Stimulated activated CD8-positive, alpha-beta memory T cell treated with anti-CD3 and anti-CD28 coated beads, Interleukin-7, amount 100 ng/mL, for 48 hours (primary cell): Measurements from ENCODE around the gene IQCH.
"Not testable (repeated sequence)": the region's sequence is repeated elsewhere in the genome, so short reads cannot be mapped to it uniquely, and the experiment has no call there.

Source experiments
- DNase-seq, 2 donors: peaks; one replicate each; pipeline ENCODE4 v3.0.0-alpha.2; 2020; ENCODE audit warnings: low read depth in 1 of 2; ENCODE audit errors: extremely low read depth in 1 of 2

The IQCH gene

DNA sequence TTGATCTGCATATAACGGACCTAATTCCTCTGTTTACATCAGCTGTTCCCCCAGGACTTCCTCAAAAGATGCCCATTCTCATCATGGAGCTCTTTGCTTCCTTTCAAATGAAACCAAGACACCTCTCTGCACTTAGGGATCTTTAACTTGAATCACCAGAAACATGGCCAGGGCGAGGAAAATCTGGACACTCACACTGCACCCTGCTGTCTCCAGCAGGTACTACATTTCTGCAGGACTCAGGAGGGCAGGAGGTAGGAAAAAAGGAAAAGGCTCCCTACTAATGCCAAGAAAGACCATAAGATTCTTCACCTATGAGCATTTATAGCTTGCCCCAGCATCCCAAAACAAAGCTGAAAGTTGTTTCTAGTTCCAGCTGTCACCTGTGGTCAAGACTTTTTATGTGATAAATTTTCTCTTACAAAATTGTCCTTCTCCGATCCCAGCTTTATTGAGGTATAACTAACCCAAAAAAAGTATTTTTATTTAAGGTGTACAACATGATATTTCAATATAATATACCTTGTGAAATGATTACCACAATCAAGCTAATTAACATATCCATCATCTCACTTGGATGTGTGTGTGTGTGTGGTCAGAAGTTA is 179.0 kb downstream of the IQCH start:
- peak in 1 of 2 donors; percentile 2 for DNase-seq

- DNase-seq, result not testable (repeated sequence)
Measured at GRCh38 chr15:67436351-67437250, 182.0 kb downstream of the IQCH start.

GRCh38 chr15:67444100-67444499 is 189.5 kb downstream of the IQCH start:
- DNase-seq, result no peak

DNA sequence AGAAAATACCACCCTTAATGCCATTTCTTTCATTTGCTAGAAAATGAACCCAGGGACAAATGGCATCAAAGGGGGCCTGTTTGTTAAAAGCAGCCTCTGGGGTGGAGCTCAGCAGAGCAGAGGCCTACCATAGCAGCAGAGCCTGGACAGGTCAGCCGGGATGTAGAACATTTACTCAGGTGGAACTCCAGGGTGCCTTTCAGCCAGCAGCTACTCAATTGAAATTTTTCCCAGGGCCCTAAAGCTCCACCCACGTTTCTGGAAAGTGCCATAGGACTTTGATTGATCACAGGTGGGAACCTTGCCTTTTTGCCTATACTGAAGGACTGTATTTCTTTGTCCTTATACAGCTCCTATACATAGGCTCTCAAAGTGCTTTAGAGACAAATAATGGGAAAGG is 191.9 kb downstream of the IQCH start:
- DNase-seq, result no peak

DNA sequence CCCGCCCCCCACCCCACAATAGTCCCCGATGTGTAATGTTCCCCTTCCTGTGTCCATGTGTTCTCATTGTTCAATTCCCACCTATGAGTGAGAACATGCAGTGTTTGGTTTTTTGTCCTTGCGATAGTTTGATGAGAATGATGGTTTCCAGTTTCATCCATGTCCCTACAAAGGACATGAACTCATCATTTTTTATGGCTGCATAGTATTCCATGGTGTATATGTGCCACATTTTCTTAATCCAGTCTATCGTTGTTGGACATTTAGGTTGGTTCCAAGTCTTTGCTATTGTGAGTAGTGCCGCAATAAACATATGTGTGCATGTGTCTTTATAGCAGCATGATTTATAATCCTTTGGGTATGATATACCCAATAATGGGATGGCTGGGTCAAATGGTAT is 193.8 kb downstream of the IQCH start:
- not testable (repeated sequence) for DNase-seq

GRCh38 chr15:67453703-67454102 is 199.1 kb downstream of the IQCH start:
- not testable (repeated sequence) for DNase-seq

DNA sequence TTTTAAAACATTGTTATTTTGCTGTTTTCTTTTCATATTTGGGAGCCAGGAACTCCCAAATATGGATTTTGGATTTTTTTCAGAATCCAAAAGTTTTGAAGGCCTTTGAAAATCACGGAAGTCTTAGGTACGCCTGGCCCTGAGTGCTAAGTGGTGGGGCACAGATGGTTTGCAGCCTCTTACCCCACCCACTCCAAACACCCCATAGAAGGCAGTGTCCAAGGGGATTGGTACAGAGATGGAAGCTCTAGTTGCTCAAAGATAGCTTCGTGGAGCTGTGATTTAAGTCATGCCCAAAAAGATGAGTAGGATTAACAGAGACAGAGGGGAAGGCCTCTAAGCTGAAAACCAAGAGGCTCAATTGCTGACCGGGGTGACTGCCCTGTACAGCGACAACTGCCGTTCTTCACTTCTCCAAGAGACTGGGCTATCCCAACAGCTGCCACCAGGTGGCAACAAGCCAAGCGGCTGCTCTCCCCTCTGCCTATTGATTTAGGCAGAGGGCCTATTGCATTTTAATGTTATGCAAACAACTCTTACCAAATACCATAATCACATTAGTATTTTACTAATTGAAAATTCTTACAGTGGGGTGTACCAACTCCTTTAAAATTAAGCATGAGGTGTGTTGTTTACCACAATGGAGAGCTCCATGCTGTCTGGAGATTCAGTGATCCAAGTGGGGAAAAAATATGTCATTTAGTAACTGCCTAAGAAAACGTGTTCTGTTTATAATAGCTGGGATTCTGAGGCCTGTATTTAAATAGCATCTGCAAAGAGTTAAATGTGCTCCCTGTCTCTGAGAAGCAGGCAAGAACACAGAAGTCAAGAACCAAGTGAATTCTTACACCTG is 202.3 kb downstream of the IQCH start:
- peak; percentile 43 to 71 for DNase-seq

GRCh38 chr15:67458331-67459029 is 203.9 kb downstream of the IQCH start:
- no peak for DNase-seq

- no peak for DNase-seq
Measured at GRCh38 chr15:67460521-67460920, 205.9 kb downstream of the IQCH start.

DNA sequence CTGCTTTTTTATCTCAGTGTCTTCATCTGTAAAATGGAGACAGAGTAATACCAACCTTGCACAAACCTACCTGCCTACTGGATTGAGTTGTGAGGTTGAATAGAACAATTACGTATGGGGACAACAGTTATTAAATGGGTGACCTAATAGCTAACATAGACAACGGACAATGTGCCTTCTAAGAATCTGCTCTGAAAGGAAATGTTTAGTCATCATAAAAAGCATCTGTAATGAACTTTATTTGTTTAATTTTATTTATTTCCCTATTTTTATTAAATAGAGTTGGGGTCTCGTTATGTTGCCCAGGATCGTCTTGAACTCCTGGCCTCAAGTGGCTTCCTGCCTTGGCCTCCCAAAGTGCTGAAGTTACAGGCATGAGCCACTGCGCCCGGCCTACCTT is 207.1 kb downstream of the IQCH start:
- DNase-seq, result no peak

- no peak for DNase-seq
Measured at GRCh38 chr15:67462875-67463274, 208.3 kb downstream of the IQCH start.

- DNase-seq, result no peak
Measured at GRCh38 chr15:67463488-67463887, 208.9 kb downstream of the IQCH start.

GRCh38 chr15:67465196-67465952 is 210.8 kb downstream of the IQCH start:
- DNase-seq, result no peak

DNA sequence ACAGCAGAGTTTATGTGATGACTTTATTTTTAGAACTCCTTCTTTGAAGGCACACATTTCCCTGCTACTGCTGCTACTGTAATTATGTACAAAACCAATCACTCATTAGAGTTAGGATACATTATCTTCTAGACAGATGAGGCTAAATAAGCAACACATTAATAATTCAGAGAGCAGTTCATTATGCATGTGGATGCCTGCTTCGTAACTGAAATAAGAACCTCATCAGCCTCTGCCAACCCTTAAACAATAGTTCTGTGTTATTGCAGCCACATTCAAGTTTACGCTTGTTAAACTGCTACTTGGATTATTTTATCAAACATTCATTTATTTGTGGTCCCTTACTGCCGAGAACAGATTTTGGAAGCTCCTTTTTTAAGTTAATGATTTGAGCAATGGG is 213.8 kb downstream of the IQCH start:
- DNase-seq, result no peak

GRCh38 chr15:67469680-67470079 is 215.1 kb downstream of the IQCH start:
- no peak for DNase-seq

DNA sequence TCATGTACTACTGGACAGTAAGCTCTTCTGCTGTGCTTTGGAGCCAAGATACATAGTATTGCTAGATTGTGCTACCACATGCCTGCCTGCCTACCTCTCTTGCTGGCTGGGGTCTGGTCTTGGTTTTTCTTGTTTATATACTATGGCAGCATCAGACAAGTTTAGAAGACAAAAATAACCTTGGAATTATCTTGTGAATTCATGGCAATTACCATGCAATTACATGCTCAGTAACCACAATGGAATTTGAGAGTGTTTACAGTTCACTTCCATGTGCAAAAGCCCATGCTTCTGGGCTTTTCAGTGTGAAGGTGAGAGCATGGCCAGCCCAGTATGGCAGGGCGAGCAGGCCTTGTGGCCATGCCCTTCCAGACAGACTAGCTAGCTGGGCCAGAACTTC is 218.4 kb downstream of the IQCH start:
- DNase-seq, result no peak

GRCh38 chr15:67474405-67475110 is 220.0 kb downstream of the IQCH start:
- DNase-seq, result no peak

DNA sequence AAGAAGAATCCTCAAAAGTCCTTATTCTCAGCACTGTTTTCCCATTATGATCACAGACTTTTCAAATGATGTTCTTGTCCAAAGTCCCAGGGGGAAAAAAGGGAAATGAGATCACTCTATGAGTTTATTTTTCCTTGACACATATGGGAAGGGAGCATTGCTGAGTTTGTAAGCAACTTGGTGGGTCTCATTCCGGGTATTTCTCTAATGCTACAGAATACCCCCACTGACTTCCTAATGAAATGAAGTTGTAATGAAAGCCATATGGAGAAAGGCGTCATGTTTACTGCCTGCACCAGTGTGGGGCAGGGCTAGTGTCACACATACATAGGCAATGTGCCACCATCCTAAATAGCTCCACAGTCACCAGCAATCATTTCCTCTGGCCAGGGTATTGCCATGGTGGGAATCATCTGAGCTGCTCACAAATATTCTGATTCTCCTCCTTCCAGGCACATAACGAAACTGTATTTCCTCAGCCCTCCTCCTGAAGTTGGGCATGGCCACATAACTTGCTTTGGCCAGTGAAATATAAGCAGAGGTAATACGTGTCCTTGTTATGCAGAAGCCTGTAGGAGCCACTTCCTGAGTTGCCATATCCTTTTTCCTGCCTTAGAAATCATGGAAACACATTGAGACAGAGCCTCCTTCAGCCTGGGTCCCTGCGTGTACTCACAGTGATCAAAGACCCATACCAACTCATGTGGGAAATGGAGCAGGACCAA is 225.4 kb downstream of the IQCH start:
- DNase-seq, result no peak

DNA sequence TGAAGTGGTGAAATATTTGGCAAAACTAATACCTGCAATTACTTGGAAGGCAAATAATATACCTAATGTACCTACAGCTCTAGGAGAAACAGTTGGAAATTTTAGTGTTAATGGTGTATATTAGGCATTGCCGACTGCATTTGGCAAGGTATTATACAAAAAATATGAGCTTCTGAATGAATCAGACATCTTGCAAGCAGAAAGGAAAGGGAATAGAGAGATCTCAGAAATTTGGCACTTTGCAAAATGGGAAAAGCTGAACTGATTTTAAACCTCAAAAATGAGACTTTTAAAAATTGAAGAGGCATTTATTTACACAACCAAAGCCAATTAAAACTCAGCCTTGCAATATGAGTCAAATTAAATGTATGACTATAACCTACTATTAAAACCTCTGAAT is 226.2 kb downstream of the IQCH start:
- DNase-seq, result no peak
